GM21423 (cell line): Measurements from ENCODE around the gene PTPN23.

Experiments used
- ATAC-seq: cut with Tn5 transposase; IDR thresholded peaks from one replicate; pipeline ENCODE4 v1.9.1; 2021; ENCODE audit warnings: mild to moderate bottlenecking, moderate library complexity; ENCODE audit not compliant: unreplicated experiment

Gene PTPN23

DNA sequence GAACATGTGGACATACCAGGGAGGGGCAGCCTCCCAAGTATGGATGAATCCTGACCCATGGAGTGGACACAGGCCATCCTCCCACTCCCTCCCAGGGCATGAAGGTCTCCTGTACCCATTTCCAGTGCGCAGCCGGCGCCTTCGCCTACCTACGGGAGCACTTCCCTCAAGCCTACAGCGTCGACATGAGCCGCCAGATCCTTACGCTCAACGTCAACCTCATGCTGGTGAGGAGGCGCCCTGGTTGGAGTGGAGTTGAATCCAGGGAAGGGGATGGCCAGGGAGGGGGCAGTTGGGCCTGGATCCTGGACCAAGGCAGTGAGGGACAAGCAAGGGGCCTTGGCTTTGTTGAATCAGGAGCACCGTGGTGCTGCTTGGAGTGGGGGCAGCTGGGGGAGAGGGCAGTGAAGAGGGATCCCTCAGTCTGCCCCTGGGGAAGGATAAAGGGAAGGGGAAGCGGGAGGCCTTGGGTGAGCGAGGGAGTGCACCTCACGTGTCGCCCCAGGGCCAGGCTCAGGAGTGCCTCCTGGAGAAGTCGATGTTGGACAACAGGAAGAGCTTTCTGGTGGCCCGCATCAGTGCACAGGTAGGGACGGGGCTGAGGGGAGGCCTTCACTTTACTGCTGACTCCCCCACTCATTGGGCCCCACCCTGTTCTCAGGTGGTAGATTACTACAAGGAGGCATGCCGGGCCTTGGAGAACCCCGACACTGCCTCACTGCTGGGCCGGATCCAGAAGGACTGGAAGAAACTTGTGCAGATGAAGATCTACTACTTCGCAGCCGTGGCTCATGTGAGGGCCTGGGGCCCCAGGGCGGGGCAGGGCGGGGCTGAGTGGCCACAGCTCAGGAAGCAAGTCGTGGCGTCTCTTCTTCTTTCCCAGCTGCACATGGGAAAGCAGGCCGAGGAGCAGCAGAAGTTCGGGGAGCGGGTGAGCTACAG, 25.3 kb downstream of the PTPN23 start:
- no peak for ATAC-seq

DNA sequence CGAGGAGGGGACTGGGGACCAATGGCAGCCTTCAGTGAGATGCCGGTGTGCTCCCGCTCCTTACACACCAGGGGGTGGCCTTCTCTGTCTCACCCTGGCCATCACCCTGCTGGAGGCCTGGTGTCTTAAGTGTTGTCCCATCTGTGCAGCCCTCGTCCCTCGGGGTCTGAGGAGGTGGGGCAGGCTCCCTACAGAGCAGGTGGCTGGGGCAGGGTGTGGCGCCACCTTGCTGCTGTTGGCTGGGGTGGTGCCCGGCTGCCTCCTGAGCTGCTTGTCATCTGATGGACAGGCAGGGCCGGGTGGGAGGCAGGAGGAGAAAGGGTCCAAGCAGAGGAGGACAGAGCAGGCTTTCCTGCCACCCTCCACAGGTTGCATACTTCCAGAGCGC, 25.9 kb downstream of the PTPN23 start:
- ATAC-seq = no peak

DNA sequence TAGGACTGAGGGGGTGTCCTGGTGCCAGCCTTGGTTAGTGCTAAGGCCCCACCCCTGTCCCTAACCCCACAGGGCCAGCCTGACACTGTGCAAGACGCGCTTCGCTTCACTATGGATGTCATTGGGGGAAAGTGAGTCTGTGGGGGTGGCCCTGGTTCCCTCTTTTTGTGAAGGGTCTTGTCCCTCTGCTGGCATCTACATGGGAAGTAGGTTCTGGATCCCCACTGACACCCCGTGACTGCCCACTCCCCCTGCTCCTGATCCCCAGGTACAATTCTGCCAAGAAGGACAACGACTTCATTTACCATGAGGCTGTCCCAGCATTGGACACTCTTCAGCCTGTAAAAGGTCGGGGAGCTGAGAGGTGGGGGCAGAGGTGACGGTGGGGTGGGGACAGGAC, 26.4 kb downstream of the PTPN23 start:
- no peak for ATAC-seq

DNA sequence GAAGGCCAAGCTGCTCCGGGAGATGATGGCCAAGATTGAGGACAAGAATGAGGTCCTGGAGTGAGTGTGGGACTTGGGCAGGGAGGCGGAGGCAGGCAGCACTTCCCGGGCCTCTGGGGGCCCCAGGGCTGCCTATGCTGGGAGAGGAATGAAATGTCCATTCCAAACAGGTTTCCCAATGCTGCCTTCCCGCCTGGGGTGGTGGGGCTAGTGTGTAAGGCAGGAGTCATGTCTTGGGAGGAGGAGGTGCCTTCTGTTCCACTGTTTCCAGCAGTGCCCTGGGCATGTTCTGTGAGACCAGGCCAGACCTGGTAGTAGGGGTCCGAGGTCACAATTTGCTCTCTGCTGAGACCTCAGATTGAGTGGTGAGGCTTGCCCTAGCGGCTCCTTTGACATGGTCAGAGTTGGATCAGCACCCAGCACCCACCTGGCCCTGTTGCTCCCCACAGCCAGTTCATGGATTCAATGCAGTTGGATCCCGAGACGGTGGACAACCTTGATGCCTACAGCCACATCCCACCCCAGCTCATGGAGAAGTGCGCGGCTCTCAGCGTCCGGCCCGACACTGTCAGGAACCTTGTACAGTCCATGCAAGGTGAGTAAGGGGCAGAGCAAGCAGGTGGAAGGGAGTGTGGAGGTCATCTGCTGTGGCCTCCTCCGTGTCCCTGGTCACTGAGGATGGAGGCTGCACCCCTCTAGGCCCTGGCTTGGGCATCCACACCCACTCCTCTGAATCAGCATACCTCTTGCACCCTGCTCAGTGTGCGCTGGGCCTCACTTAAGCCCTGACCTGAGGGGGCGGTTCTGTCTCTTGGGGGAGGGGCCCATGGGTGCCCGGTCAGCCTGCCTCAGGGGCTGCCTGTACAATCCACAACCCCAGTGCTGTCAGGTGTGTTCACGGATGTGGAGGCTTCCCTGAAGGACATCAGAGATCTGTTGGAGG, 27.3 kb downstream of the PTPN23 start:
- ATAC-seq = no peak

DNA sequence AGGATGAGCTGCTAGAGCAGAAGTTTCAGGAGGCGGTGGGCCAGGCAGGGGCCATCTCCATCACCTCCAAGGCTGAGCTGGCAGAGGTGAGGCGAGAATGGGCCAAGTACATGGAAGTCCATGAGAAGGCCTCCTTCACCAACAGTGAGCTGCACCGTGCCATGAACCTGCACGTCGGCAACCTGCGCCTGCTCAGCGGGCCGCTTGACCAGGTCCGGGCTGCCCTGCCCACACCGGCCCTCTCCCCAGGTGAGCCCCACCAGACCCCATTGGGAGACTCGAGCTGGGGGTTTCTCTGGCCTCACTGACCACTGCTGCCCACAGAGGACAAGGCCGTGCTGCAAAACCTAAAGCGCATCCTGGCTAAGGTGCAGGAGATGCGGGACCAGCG, 28.0 kb downstream of the PTPN23 start:
- no peak for ATAC-seq

DNA sequence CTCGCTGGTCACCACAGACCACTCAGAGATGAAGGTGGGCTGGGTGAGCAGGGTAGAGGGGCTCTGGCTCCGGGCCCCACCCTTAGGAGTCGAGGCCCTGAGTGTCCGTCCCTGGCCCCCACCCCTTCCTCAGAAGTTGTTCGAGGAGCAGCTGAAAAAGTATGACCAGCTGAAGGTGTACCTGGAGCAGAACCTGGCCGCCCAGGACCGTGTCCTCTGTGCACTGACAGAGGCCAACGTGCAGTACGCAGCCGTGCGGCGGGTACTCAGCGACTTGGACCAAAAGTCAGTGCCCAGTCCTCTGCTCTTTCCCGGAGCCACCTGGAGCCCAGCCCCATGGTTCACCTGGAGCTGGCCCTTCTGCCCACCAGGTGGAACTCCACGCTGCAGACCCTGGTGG, 28.5 kb downstream of the PTPN23 start:
- no peak for ATAC-seq

DNA sequence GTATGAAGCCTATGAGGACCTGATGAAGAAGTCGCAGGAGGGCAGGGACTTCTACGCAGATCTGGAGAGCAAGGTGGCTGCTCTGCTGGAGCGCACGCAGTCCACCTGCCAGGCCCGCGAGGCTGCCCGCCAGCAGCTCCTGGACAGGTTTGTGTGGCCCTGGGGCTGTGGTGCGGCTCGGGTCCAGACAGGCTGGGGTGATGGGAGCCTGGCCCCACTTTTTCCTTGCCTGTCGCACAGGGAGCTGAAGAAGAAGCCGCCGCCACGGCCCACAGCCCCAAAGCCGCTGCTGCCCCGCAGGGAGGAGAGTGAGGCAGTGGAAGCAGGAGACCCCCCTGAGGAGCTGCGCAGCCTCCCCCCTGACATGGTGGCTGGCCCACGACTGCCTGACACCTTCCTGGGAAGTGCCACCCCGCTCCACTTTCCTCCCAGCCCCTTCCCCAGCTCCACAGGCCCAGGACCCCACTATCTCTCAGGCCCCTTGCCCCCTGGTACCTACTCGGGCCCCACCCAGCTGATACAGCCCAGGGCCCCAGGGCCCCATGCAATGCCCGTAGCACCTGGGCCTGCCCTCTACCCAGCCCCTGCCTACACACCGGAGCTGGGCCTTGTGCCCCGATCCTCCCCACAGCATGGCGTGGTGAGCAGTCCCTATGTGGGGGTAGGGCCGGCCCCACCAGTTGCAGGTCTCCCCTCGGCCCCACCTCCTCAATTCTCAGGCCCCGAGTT, 29.0 kb downstream of the PTPN23 start:
- ATAC-seq = no peak

DNA sequence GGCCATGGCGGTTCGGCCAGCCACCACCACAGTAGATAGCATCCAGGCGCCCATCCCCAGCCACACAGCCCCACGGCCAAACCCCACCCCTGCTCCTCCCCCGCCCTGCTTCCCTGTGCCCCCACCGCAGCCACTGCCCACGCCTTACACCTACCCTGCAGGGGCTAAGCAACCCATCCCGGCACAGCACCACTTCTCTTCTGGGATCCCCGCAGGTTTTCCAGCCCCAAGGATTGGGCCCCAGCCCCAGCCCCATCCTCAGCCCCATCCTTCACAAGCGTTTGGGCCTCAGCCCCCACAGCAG, 29.5 kb downstream of the PTPN23 start:
- no peak for ATAC-seq

DNA sequence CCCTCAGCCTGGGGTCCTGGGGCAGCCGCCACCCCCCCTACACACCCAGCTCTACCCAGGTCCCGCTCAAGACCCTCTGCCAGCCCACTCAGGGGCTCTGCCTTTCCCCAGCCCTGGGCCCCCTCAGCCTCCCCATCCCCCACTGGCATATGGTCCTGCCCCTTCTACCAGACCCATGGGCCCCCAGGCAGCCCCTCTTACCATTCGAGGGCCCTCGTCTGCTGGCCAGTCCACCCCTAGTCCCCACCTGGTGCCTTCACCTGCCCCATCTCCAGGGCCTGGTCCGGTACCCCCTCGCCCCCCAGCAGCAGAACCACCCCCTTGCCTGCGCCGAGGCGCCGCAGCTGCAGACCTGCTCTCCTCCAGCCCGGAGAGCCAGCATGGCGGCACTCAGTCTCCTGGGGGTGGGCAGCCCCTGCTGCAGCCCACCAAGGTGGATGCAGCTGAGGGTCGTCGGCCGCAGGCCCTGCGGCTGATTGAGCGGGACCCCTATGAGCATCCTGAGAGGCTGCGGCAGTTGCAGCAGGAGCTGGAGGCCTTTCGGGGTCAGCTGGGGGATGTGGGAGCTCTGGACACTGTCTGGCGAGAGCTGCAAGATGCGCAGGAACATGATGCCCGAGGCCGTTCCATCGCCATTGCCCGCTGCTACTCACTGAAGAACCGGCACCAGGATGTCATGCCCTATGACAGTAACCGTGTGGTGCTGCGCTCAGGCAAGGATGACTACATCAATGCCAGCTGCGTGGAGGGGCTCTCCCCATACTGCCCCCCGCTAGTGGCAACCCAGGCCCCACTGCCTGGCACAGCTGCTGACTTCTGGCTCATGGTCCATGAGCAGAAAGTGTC, 30.2 kb downstream of the PTPN23 start:
- ATAC-seq = no peak

DNA sequence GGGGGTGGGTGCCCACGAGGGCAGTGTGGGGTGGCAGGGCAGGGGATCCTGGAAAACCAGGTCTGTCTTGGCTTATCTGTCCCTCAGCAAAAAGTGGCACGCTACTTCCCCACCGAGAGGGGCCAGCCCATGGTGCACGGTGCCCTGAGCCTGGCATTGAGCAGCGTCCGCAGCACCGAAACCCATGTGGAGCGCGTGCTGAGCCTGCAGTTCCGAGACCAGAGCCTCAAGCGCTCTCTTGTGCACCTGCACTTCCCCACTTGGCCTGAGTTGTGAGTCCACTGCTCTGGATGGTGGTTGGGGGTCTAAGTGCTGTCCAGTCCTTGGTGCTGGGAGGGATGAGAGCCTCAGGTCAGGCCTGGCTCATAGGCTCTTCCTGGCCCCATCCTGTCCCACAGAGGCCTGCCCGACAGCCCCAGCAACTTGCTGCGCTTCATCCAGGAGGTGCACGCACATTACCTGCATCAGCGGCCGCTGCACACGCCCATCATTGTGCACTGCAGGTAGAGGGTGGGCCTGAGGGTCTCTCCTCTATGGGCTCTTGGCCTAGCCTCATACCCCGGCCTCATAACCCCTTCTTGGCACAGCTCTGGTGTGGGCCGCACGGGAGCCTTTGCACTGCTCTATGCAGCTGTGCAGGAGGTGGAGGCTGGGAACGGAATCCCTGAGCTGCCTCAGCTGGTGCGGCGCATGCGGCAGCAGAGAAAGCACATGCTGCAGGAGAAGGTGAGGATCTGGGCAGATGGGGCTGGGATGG, 31.1 kb downstream of the PTPN23 start:
- ATAC-seq = no peak

DNA sequence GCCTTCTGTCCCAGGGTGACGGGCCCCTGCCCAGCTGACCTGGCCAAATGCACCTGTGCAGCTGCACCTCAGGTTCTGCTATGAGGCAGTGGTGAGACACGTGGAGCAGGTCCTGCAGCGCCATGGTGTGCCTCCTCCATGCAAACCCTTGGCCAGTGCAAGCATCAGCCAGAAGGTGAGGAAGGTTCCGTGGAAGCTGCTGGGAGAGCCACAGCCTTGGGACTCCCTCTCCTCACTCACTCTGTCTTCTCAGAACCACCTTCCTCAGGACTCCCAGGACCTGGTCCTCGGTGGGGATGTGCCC, 31.6 kb downstream of the PTPN23 start:
- ATAC-seq = no peak

DNA sequence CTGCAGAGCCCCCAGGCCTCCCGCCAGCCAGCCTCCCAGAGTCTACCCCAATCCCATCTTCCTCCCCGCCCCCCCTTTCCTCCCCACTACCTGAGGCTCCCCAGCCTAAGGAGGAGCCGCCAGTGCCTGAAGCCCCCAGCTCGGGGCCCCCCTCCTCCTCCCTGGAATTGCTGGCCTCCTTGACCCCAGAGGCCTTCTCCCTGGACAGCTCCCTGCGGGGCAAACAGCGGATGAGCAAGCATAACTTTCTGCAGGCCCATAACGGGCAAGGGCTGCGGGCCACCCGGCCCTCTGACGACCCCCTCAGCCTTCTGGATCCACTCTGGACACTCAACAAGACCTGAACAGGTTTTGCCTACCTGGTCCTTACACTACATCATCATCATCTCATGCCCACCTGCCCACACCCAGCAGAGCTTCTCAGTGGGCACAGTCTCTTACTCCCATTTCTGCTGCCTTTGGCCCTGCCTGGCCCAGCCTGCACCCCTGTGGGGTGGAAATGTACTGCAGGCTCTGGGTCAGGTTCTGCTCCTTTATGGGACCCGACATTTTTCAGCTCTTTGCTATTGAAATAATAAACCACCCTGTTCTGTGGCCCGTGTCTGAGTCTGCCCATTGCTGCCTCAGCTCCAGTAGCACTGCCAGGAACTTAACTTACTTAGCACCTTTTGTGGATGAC, 32.2 kb downstream of the PTPN23 start:
- ATAC-seq = no peak

DNA sequence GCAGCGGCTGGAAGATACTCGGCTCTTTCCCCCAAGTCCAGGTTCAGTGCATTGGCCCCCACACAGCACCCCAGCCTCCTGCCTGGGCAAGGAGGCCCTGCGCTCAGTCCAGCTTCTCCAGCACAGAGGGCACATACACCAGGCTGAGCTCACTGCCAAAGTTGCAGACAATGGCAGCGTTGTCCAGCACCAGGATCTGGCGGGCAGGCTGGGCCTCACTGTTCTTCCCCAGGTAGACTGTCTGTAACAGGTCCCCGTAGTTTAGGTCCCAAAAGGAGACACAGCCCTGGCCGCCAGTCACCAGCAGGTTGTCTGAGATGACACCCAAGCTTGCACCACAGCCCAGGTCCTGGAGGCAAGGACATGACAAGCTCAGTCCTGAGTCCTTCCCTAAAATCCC, 32.9 kb downstream of the PTPN23 start:
- ATAC-seq = no peak

DNA sequence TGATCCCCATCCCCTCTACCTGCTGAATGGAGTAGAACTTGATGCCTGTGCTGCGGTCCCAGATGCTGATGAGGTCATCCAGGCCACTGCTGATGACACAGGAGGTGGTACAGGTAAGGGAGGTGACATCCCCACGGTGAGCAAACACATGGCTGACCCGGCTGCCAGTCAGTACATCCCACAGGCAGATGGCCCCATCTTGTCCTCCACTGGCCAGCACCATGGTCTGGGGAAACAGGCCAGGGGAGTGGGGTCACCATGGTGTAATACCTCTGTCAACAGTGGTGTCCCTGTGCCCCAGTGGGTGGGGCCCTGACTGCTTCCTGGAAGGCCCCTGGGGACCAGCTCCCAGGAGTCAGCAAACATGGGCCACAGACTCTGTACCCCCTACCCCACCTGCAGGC, 33.3 kb downstream of the PTPN23 start:
- ATAC-seq = no peak

DNA sequence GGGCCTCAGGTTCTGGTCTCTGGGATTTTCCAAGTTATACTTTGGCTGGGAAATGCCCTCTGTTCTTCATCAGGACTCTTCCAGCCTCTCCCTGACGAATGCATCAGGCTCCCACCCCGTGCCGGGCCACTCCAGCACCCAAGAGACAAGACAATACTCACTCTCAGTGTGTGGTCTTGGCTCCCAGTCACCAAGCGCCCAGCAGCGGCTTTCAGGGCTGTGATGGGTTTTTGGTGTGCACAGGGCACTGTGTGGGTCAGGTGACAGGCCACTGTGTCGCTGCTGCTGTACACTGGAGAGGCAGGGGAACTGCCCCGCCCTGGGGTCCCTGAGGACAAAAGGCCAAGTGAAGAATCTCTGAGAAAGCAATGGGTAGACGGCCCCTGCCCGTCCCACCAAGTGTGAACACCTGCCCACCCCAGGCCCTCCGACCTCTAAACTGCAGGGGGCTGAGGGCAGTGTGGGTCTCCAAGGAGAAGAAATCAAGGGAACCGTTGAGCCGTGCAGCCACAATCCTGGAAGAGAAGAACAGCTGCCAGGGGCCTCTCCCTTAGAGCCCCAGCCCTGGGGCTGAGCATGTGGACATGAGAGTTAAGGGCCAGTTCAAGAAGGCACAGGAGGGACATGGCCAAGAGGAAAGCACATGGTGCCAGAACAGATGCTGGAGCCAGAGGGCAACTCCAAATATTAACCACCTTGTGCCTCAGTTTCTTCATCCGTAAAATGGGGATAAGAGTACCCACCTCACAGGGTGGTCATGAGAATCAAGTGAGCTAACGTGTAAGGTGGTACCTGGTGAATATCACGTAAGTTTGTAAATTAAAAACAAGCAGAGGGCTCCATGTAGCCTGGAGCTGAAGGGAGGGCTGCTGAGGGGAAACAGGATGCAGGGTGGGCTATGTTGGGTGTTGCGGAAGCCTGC, 34.1 kb downstream of the PTPN23 start:
- ATAC-seq = no peak

DNA sequence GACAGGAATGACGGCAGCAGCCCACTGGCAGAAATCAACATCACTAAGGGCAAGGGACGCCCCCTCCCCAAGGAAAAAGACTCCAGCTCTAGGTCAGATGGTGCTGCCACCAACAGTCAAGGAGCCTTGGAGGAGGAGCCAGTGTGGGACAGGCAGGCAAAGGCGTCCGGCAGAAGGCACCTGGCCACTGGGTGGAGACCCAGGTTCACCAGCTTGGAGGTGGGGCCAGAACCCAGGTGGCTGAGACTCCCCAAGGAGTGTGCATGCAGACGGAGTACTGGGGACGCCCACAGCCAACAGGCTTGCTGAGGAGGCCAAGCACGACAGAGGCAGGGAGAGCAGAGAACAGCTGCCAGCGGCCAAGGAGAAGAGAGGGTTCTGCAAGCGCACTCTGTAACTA, 35.2 kb downstream of the PTPN23 start:
- no peak for ATAC-seq

DNA sequence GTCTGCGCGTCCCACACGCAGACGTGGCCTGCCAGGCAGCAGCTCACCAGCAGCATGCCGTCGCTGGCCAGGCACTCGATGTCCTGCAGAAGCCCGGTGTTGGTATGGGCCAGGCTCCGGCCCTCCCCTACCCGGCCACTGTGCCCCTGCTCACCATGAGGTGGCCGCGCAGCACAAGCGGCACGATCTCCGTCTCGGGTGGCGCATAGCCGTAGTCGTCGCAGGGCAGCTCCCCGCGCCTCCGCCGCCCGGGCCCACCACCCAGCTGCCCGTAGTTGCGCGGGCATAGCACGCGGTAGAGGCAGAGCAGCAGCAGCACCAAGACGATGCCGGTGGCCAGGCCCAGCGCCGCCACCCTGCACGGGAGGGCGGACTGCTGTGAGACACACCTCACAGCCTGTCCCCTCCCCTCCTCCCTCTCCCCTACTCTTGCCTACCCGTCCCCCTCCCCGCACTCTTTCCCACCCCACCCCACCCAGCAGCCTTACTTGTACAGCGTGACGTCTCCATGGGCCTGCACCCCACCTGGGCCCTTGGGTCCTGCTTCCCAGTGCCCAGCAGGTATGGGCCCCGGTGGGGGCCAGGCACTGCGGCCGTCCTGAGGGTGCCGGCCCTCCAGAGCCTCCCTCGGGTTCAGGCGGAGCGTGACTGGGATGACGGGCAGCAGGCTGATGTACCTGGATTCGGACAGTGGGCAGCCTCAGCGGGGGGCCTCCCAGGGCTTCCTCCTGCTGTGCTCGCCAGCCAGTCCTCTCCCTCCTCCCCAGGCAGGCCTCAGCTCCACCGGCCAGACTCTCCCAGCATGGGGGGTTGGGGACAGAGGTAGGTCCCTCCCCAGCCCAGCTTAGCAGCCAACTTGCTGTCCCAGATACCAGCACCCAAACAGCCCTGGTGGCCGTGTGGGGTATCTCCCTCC, 37.6 kb downstream of the PTPN23 start:
- no peak for ATAC-seq
